Endothelial cell of umbilical vein (primary cell): ENCODE measurements around the gene NRM. TPM values are rescaled to one million over a fixed set of nuclear protein-coding genes. Genes with fewer than 3 reads are reported as not detected.
A peak's percentile ranks its signal among the peaks of the same experiment; 100 is the strongest.
"Not testable (repeated sequence)": the region's sequence is repeated elsewhere in the genome, so short reads cannot be mapped to it uniquely, and the experiment has no call there.

Source experiments
- BruUV-seq: library from RNA; stranded (reverse); fragments of 400-500 nt; replicated peaks from 2 replicates; lab custom pipeline; 2021; lab: Mats Ljungman, UMichigan
- CTCF ChIA-PET: fragments of 300-600, 350-600 bp; sonication (Branson Sonifier 250); formaldehyde crosslinking; loops from one replicate; lab custom pipeline; 2021; ENCODE audit warnings: antibody characterized with exemption, inconsistent platforms; lab: Charles Lee
- POLR2A ChIA-PET: fragments of 300-600, 350-600 bp; sonication (Branson Sonifier 250); formaldehyde crosslinking; loops from one replicate; lab custom pipeline; 2021; ENCODE audit warnings: antibody characterized with exemption, inconsistent platforms; lab: Charles Lee
- DNase-seq: peaks from one replicate; pipeline ENCODE4 v3.0.0-alpha.2; 2011; ENCODE audit warnings: low read depth, low spot score
- FAIRE-seq: peaks from 2 replicates; lab custom pipeline; 2011; peaks lifted over from hg19 to GRCh38; lab: Jason Lieb, UNC
- H2AFZ ChIP-seq: 2 replicates; pipeline ENCODE4 v1.6.0; 2012; ENCODE audit warnings: low read depth, low read length, control low read depth, inconsistent platforms
- H3K27ac ChIP-seq: 2 replicates; pipeline ENCODE4 v1.5.1; 2011; ENCODE audit warnings: low read depth, mild to moderate bottlenecking, control low read depth, low read length, moderate library complexity; ENCODE audit not compliant: insufficient read depth
- H3K27me3 ChIP-seq, 2 experiments: 2 replicates each; pipeline versions ENCODE4 v1.6.0 to v1.6.1; 2011; ENCODE audit warnings: low read length in 2 of 2, mixed read lengths in 1 of 2; ENCODE audit not compliant: control insufficient read depth in 2 of 2, insufficient read depth in 2 of 2
- H3K36me3 ChIP-seq, 2 experiments: 2 replicates in 1 of 2; 3 replicates in 1 of 2; pipeline ENCODE4 v1.5.1; 2011; ENCODE audit warnings: low read length in 2 of 2, mild to moderate bottlenecking in 1 of 2, moderate library complexity in 1 of 2; ENCODE audit not compliant: control insufficient read depth in 2 of 2, insufficient read depth in 2 of 2; ENCODE audit errors: extremely low read depth in 1 of 2
- H3K4me1 ChIP-seq: 3 replicates; pipeline ENCODE4 v1.5.1; 2011; ENCODE audit warnings: mild to moderate bottlenecking, low read length; ENCODE audit not compliant: control insufficient read depth, insufficient read depth; ENCODE audit errors: extremely low read depth
- H3K4me2 ChIP-seq: 2 replicates; pipeline ENCODE4 v1.6.1; 2011; ENCODE audit warnings: low read length, control low read depth, mixed read lengths; ENCODE audit not compliant: insufficient read depth
- H3K4me3 ChIP-seq, 3 experiments: fragments of 200-600 bp in 1 of 3; sonication (generic), shearing (Covaris generic) in 1 of 3; replicated peaks in 1 of 3; 2 replicates each; pipeline ENCODE4 v1.5.1; 2011 to 2016; ENCODE audit warnings: control low read depth in 3 of 3, low read length in 3 of 3, mild to moderate bottlenecking in 2 of 3, inconsistent platforms in 1 of 3, low read depth in 1 of 3, moderate library complexity in 1 of 3; ENCODE audit not compliant: insufficient read depth in 1 of 3
- H3K79me2 ChIP-seq: 2 replicates; pipeline ENCODE4 v1.6.0; 2012; ENCODE audit warnings: low read length, inconsistent platforms; ENCODE audit not compliant: control insufficient read depth, insufficient read depth
- H3K9ac ChIP-seq: replicated peaks from 2 replicates; pipeline ENCODE3; 2011; ENCODE audit warnings: low read length, control low read depth; ENCODE audit not compliant: insufficient read depth; ENCODE audit errors: extremely low read depth
- H3K9me1 ChIP-seq: replicated peaks from 3 replicates; pipeline ENCODE4 v1.6.0; 2011; ENCODE audit warnings: mild to moderate bottlenecking, low read length; ENCODE audit not compliant: control insufficient read depth, insufficient read depth; ENCODE audit errors: extremely low read depth
- H3K9me3 ChIP-seq: replicated peaks from 2 replicates; pipeline ENCODE4 v1.5.1; 2012; ENCODE audit warnings: low read length, inconsistent platforms; ENCODE audit not compliant: control insufficient read depth, insufficient read depth
- H4K20me1 ChIP-seq: replicated peaks from 2 replicates; pipeline ENCODE3; 2011; ENCODE audit warnings: mild to moderate bottlenecking, low read length; ENCODE audit not compliant: control insufficient read depth, insufficient read depth; ENCODE audit errors: extremely low read depth
- CTCF ChIP-seq, 2 donors: IDR thresholded peaks; 1 replicate in 1 of 2; 2 replicates in 1 of 2; pipeline ENCODE4 v1.5.1; 2011; ENCODE audit warnings: low read length in 2 of 2, mild to moderate bottlenecking in 2 of 2, moderate library complexity in 2 of 2, control low read depth in 1 of 2, inconsistent platforms in 1 of 2, low read depth in 1 of 2; ENCODE audit not compliant: insufficient read depth in 1 of 2; ENCODE audit errors: extremely low read depth in 1 of 2
- EZH2 ChIP-seq: IDR thresholded peaks from 2 replicates; pipeline ENCODE4 v1.6.1; 2012; ENCODE audit warnings: borderline replicate concordance, low read depth, mild to moderate bottlenecking, moderate library complexity, low read length, inconsistent platforms; ENCODE audit not compliant: severe bottlenecking
- FOS ChIP-seq: IDR thresholded peaks from 2 replicates; pipeline ENCODE4 v1.6.1; 2011; ENCODE audit warnings: mild to moderate bottlenecking, low read length, moderate library complexity, borderline replicate concordance; ENCODE audit not compliant: insufficient read depth
- GATA2 ChIP-seq: IDR thresholded peaks from 2 replicates; pipeline ENCODE4 v1.7.0; 2011; ENCODE audit warnings: low read depth, mild to moderate bottlenecking, moderate library complexity, mixed read lengths, low read length; ENCODE audit not compliant: insufficient read length, insufficient read depth
- JUN ChIP-seq: IDR thresholded peaks from 2 replicates; pipeline ENCODE4 v1.6.1; 2011; ENCODE audit warnings: borderline replicate concordance, low read depth; ENCODE audit not compliant: insufficient read length, insufficient read depth
- MAX ChIP-seq: IDR thresholded peaks from 2 replicates; pipeline ENCODE4 v1.6.1; 2011; ENCODE audit not compliant: insufficient read depth, insufficient read length
- MYC ChIP-seq: IDR thresholded peaks from one replicate; pipeline ENCODE4 v1.6.1; 2011; ENCODE audit warnings: mild to moderate bottlenecking, low read depth, low read length
- POLR2A ChIP-seq: IDR thresholded peaks from 2 replicates; pipeline ENCODE4 v1.6.1; 2012; ENCODE audit warnings: low read depth, mild to moderate bottlenecking, control low read depth, low read length
- POLR2AphosphoS5 ChIP-seq: IDR thresholded peaks from 2 replicates; pipeline ENCODE4 v1.6.1; 2012; ENCODE audit warnings: low read depth, mild to moderate bottlenecking, control low read depth, low read length, moderate library complexity; ENCODE audit not compliant: insufficient read depth
- dilution Hi-C: fragments of 300-500 bp; cut with MboI; formaldehyde crosslinking; loops from one replicate; pipeline ENCODE4 v1.15.0; 2019; ENCODE audit warnings: low sequenced_read_pairs; ENCODE audit not compliant: extremely low pct_ligation_motif_present
- intact Hi-C: fragments of 100-400 bp; cut with micrococcal nuclease; formaldehyde crosslinking; loops from one replicate; pipeline ENCODE4 v1.10.0; 2022
- polyA plus RNA-seq, 4 experiments: library from polyadenylated mRNA; depleted of rRNA in 3 of 4; stranded (reverse) in 3 of 4; unstranded in 1 of 4; fragments of >200 nt; gene quantifications; 2 replicates each; pipeline versions ENCODE4 v1.2.1 to v1.2.3, GENCODE V29; 2011 to 2012; ENCODE audit warnings: missing spikeins in 1 of 4
- total RNA-seq: library from RNA; stranded (reverse); gene quantifications from 2 replicates; pipeline ENCODE4 v1.2.3, GENCODE V29; 2021

Gene NRM
- total and polyA plus RNA-seq, 2 donors (not counting 3 experiments of a cell fraction or from before 2014, with no cell fraction given): 32.2 to 33.8 TPM

- CTCF ChIA-PET: interaction anchor here (1.3 to 9.2 kb wide), 4 partner anchors 12 to 175 kb away, joined by 4 to 296 read pairs (median 4); no protein-coding TSS in a partner anchor
- no peak for DNase-seq
- H4K20me1 ChIP-seq: peaks cover 3% of the 10 kb centered on the region
- TF ChIP-seq MYC (no peak), GATA2 (no peak), JUN (no peak), FOS (no peak), CTCF (IDR thresholded peaks at IDR 0.05; ENCODE audit: extremely low read depth in 1 of 2, insufficient read depth in 1 of 2, low read depth in 1 of 2, low read length in 2 of 2) (no peak), MAX (no peak), POLR2A (no peak), POLR2AphosphoS5 (no peak), EZH2 (no peak)
- H3K4me1 ChIP-seq: peaks cover 38% of the 10 kb centered on the region
- H3K4me3 ChIP-seq: peak overlapping the region; percentile 57 to 99 (median 94)
- peaks cover 10 to 18% of the 10 kb centered on the region in 2 experiments for H3K36me3 ChIP-seq
- intact Hi-C loops (no loop called here), dilution Hi-C loops (no loop called here)
- no peaks in the 10 kb centered on the region for H3K9me1 ChIP-seq
- POLR2A ChIA-PET: interaction anchor here (1.3 to 2.9 kb wide), 2 partner anchors 30 to 37 kb away, joined by 4 to 18 read pairs; no protein-coding TSS in a partner anchor
- H3K79me2 ChIP-seq: peaks cover 56% of the 10 kb centered on the region
- H3K27me3 ChIP-seq: no peaks in the 10 kb centered on the region
- no peaks in the 10 kb centered on the region for H3K9me3 ChIP-seq
- H2AFZ ChIP-seq: no peak overlapping the region
- FAIRE-seq: no peak
- peak overlapping the region; percentile 86 for H3K4me2 ChIP-seq
- peak overlapping the region; percentile 56 for H3K27ac ChIP-seq
- H3K9ac ChIP-seq: peak overlapping the region; percentile 100
- no TSS peak for BruUV-seq
These were observed 28.6 kb upstream of the NRM start for GRCh38 chr6:30719356-30719755.

GRCh38 chr6:30717845-30718720, 27.3 kb upstream of the NRM start:
- ChIA-PET POLR2A (interaction anchor here (1.0 to 2.9 kb wide), 7 partner anchors 11 to 103 kb away, joined by 4 to 18 read pairs (median 6); partner anchors contain the start of gene NRM), CTCF (interaction anchor here (1.0 to 9.2 kb wide), 12 partner anchors 13 to 369 kb away, joined by 4 to 296 read pairs (median 6); no protein-coding TSS in a partner anchor)
- H4K20me1 ChIP-seq, DNase-seq, FAIRE-seq, H3K36me3 ChIP-seq, H3K9me3 ChIP-seq, dilution Hi-C loops, H3K27me3 ChIP-seq, H2AFZ ChIP-seq, H3K9me1 ChIP-seq: not testable (repeated sequence)
- TSS peak; percentile 1 for BruUV-seq
- peak overlapping the region; percentile 67 for H3K4me2 ChIP-seq
- peaks cover 43% of the 10 kb centered on the region for H3K79me2 ChIP-seq
- peak overlapping the region; percentile 82 for H3K9ac ChIP-seq
- H3K27ac ChIP-seq: peak overlapping the region; percentile 82
- H3K4me1 ChIP-seq: peaks cover 27% of the 10 kb centered on the region
- intact Hi-C loops: loop anchor here (1.0 kb wide), 3 partner anchors 31 to 101 kb away; partner anchors contain the start of genes MRPS18B and PPP1R10
- H3K4me3 ChIP-seq: peak overlapping the region in 2 of 3 experiments; percentile 24 to 62
